DMS 273 (cell line): ENCODE measurements around the gene DNAJC4.
A peak's percentile ranks its signal among the peaks of the same experiment; 100 is the strongest.

Experiments
- DNase-seq: peaks from one replicate; lab custom pipeline; 2025; ENCODE audit not compliant: unreplicated experiment; lab: John Stamatoyannopoulos, UW

The DNAJC4 gene

GRCh38 chr11:64229090-64229743 lies 1.1 kb upstream of the DNAJC4 start:
- no peak for DNase-seq

- no peak for DNase-seq
Observed at GRCh38 chr11:64229744-64230170, 591 bp upstream of the DNAJC4 start.

GRCh38 chr11:64230985-64231365 lies 627 bp downstream of the DNAJC4 start:
- DNase-seq = no peak

- no peak for DNase-seq
Observed at GRCh38 chr11:64231546-64231945, 1.2 kb downstream of the DNAJC4 start.

GRCh38 chr11:64232182-64232966 lies 2.0 kb downstream of the DNAJC4 start:
- no peak for DNase-seq

GRCh38 chr11:64232967-64233315 lies 2.6 kb downstream of the DNAJC4 start:
- DNase-seq = no peak

- DNase-seq = peak; percentile 61
Observed at GRCh38 chr11:64233913-64234586, 3.7 kb downstream of the DNAJC4 start, which contains the start of gene VEGFB. Gene VEGFB (plus strand): TSS chr11:64234584. CDS start chr11:64234834, 250 bp downstream.

GRCh38 chr11:64234647-64235379 lies 4.5 kb downstream of the DNAJC4 start:
- peak; percentile 71 for DNase-seq

GRCh38 chr11:64235437-64236161 lies 5.3 kb downstream of the DNAJC4 start:
- DNase-seq = no peak

- DNase-seq = no peak
Observed at GRCh38 chr11:64237484-64237951, 7.2 kb downstream of the DNAJC4 start.

GRCh38 chr11:64238076-64238475 lies 7.7 kb downstream of the DNAJC4 start:
- no peak for DNase-seq

GRCh38 chr11:64238999-64239398 lies 8.7 kb downstream of the DNAJC4 start:
- no peak for DNase-seq

GRCh38 chr11:64239662-64240434 lies 9.5 kb downstream of the DNAJC4 start:
- DNase-seq = no peak

- peak; percentile 97 for DNase-seq
Observed at GRCh38 chr11:64240435-64241240, 10.3 kb downstream of the DNAJC4 start, which contains the start of gene FKBP2. Gene FKBP2 (plus strand): TSS chr11:64241095. CDS start chr11:64242388, 1,293 bp downstream.

GRCh38 chr11:64241241-64241490 lies 10.8 kb downstream of the DNAJC4 start:
- peak; percentile 97 for DNase-seq

GRCh38 chr11:64241491-64242374 lies 11.4 kb downstream of the DNAJC4 start:
- DNase-seq = peak; percentile 56

GRCh38 chr11:64243236-64243854 lies 13.0 kb downstream of the DNAJC4 start:
- no peak for DNase-seq

- DNase-seq = no peak
Observed at GRCh38 chr11:64244107-64244506, 13.8 kb downstream of the DNAJC4 start.
